NT2/D1 (cell line): Measurements from ENCODE around the gene C5orf22.

Experiments
- YY1 ChIP-seq: IDR thresholded peaks from 2 replicates; pipeline ENCODE4 v1.6.1; 2011; ENCODE audit not compliant: insufficient read length, insufficient read depth
- ZNF274 ChIP-seq: IDR thresholded peaks from 2 replicates; pipeline ENCODE4 v1.6.1; 2011; ENCODE audit warnings: mild to moderate bottlenecking, low read depth, low read length

DNA sequence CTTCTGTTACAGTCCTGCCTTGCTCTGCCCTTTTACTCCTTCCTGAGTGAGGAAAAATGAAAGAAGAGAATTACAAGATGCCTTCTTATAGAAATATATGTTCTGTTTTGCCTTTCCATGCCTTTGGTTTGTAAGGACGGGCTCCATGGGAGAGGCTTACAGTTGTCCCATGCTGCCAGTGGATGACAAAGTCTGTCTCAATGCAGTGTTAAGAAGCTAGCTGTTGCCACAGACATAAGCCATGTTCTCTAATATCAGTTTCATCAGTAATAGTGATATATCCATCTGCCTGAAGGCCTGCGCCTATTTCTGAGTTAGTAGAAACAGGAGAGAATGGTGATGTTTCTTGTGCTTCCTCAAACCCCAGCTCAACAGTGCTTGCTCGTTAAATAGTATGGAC is 27.8 kb downstream of the C5orf22 start:
- no peak for TF ChIP-seq YY1
- no peak for TF ChIP-seq ZNF274
